PC-9 (cell line): Measurements from ENCODE around the gene PERP. TPM values are rescaled to one million over a fixed set of nuclear protein-coding genes. Genes with fewer than 3 reads are reported as not detected.

ENCODE experiments used
- Bru-seq: library from RNA; stranded (reverse); fragments of 400-500 nt; gene quantifications from one replicate; lab custom pipeline; 2021; lab: Mats Ljungman, UMichigan
- BruChase-seq, 2 experiments: library from RNA; stranded (reverse); fragments of 400-500 nt; gene quantifications; one replicate each; lab custom pipeline; 2021; lab: Mats Ljungman, UMichigan
- BruUV-seq: library from RNA; stranded (reverse); fragments of 400-500 nt; replicated peaks from 2 replicates; lab custom pipeline; 2021; lab: Mats Ljungman, UMichigan
- CTCF ChIA-PET: fragments of 300-600 bp; sonication (Branson Sonifier 250); formaldehyde crosslinking; loops from one replicate; lab custom pipeline; 2022; ENCODE audit warnings: antibody characterized with exemption; lab: Charles Lee
- POLR2A ChIA-PET: fragments of 300-600 bp; sonication (Branson Sonifier 250); formaldehyde crosslinking; loops from one replicate; lab custom pipeline; 2022; ENCODE audit warnings: antibody characterized with exemption; ENCODE audit not compliant: unreplicated experiment; lab: Charles Lee
- DNase-seq, 2 experiments: peaks; one replicate each; pipeline versions ENCODE4 v3.0.0 to v3.0.0-alpha.2; 2015 to 2022; ENCODE audit warnings: mixed read lengths in 1 of 2
- H2AFZ ChIP-seq: fragments of 200-600 bp; sonication (generic); 2 replicates; pipeline ENCODE4 v1.8.1; 2017; ENCODE audit warnings: antibody characterized with exemption
- H3F3A ChIP-seq: fragments of 200-600 bp; sonication (generic); 2 replicates; pipeline ENCODE4 v1.8.1; 2017; ENCODE audit warnings: antibody characterized with exemption, mild to moderate bottlenecking, low read depth; ENCODE audit not compliant: insufficient read depth
- H3K27ac ChIP-seq: fragments of 200-600 bp; sonication (generic); 2 replicates; pipeline ENCODE4 v1.6.1; 2016; ENCODE audit warnings: mixed run types
- H3K27me3 ChIP-seq: fragments of 200-600 bp; sonication (generic); 2 replicates; pipeline ENCODE4 v1.6.1; 2016; ENCODE audit warnings: low read depth, mixed run types; ENCODE audit not compliant: insufficient read depth
- H3K36me3 ChIP-seq: fragments of 200-600 bp; sonication (generic); 2 replicates; pipeline ENCODE4 v1.6.1; 2016; ENCODE audit warnings: low read depth, mixed run types
- H3K4me1 ChIP-seq: fragments of 200-600 bp; sonication (generic); replicated peaks from 2 replicates; pipeline ENCODE4 v1.6.1; 2016; ENCODE audit warnings: mixed run types; ENCODE audit not compliant: insufficient read depth
- H3K4me2 ChIP-seq: fragments of 200-600 bp; sonication (generic); 2 replicates; pipeline ENCODE4 v1.6.1; 2017; ENCODE audit warnings: mixed run types
- H3K4me3 ChIP-seq: fragments of 200-600 bp; sonication (generic); 2 replicates; pipeline ENCODE4 v1.6.1; 2016; ENCODE audit warnings: mixed run types
- H3K79me2 ChIP-seq: fragments of 200-600 bp; sonication (generic); 2 replicates; pipeline ENCODE4 v1.6.1; 2017; ENCODE audit warnings: low read depth, mixed run types
- H3K9me2 ChIP-seq: fragments of 200-600 bp; sonication (generic); 2 replicates; pipeline ENCODE4 v1.8.1; 2017; ENCODE audit warnings: mild to moderate bottlenecking; ENCODE audit not compliant: insufficient read depth
- H3K9me3 ChIP-seq: fragments of 200-600 bp; sonication (generic); 2 replicates; pipeline ENCODE4 v1.8.1; 2016; ENCODE audit warnings: low read depth; ENCODE audit not compliant: insufficient read depth
- H4K20me1 ChIP-seq: fragments of 200-600 bp; sonication (generic); 2 replicates; pipeline ENCODE4 v1.8.1; 2017; ENCODE audit not compliant: insufficient read depth
- CTCF ChIP-seq: fragments of 200-600 bp; sonication (generic); conservative IDR thresholded peaks from 2 replicates; pipeline ENCODE4 v1.6.1; 2017; ENCODE audit warnings: mixed run types, antibody characterized with exemption, mild to moderate bottlenecking, moderate library complexity
- EZH2 ChIP-seq: fragments of 200-600 bp; sonication (generic); IDR thresholded peaks from 2 replicates; pipeline ENCODE4 v1.8.0; 2017; ENCODE audit warnings: antibody characterized with exemption, low read depth
- intact Hi-C: fragments of 100-400 bp; cut with micrococcal nuclease; formaldehyde crosslinking; loops from one replicate; pipeline ENCODE4 v1.10.0; 2022; ENCODE audit not compliant: unreplicated experiment
- long read RNA-seq: library from polyadenylated mRNA; stranded (forward); transcript quantifications from one replicate; pipeline ENCODE4 v2.0.0, GENCODE V29; 2022
- total RNA-seq: library from RNA; stranded (reverse); gene quantifications from 2 replicates; pipeline ENCODE4 v1.2.3, GENCODE V29; 2021

PERP gene
- total RNA-seq (79.2 and 93.0 TPM in 2 replicates), Bru-seq, nascent RNA (percentile 86 among the genes with signal in this experiment), BruChase-seq, experiment 1, labeled RNA remaining after a 2-hour chase (percentile 87 among the genes with signal in this experiment), BruChase-seq, experiment 2, labeled RNA remaining after a 6-hour chase (percentile 96 among the genes with signal in this experiment)
- long read RNA-seq, full-length matches to known transcripts = 586 of 608 reads
- long read RNA-seq, partial matches to known transcripts = 0 of 608 reads
- long read RNA-seq, other reads (novel, unspliced or antisense) = 22 of 608 reads

DNA sequence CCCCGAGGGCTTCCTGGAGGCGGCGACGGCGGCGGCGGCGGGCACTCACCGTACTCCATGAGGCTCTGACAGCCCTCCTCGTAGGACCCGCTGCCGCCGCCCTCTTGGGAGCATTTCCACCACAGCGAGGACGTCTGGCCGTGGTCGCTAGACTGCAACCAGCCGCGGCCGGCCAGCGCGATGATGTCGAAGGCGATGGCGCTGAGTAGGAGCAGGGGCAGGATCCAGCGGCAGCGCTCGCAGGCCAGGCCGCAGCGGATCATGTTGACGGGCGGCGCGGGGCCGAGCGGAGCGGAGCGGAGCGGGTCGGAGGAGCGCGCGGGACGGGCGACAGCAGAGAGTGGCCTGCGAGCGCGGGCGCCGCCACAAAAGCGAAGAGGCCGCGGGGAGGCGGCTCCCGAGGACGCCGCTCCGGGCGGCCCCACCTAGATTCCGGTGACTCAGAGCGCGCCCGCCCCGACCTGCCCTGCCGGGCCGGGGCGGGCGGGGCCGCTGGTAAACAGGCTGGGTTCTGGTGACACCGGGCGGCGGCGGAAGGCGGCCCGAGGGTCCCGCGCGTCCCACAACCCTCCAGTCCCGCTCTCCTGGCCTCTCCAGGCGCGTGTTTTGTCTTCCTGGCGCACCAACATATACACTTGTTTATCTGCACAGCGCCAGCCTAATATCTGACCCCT, at the start of gene PERP:
Gene PERP, minus strand, starts transcription at position 342 of the 674 bp plus-strand sequence. Its CDS starts 79 bp downstream, at position 263.
- no peaks in the 10 kb centered on the region for H3K9me3 ChIP-seq
- peaks cover 14% of the 10 kb centered on the region for H3K36me3 ChIP-seq
- peaks cover 38% of the 10 kb centered on the region for H3K4me1 ChIP-seq
- no peaks in the 10 kb centered on the region for H3K27me3 ChIP-seq
- peak within 1 kb of the TSS; percentile 94 for H3K4me2 ChIP-seq
- no TSS peak for BruUV-seq
- ChIA-PET POLR2A (interaction anchor here (0.6 kb wide), 1 partner anchor 844 kb away, joined by 17 read pairs; no protein-coding TSS in a partner anchor), CTCF (interaction anchor here (1.0 to 2.4 kb wide), 4 partner anchors 100 to 106 kb away, joined by 3 to 9 read pairs (median 6); no protein-coding TSS in a partner anchor)
- H3K4me3 ChIP-seq = peak within 1 kb of the TSS; percentile 86
- no peak for TF ChIP-seq EZH2
- no peak; the same call in 1 of the 2 replicates for TF ChIP-seq CTCF
- intact Hi-C loops = loop anchor here (2.0 to 10.0 kb wide), 4 partner anchors 240 to 832 kb away; partner anchors contain the start of gene TNFAIP3
- H3K9me2 ChIP-seq = no peaks in the 10 kb centered on the region
- H3F3A ChIP-seq = peaks cover 24% of the 10 kb centered on the region
- DNase-seq = peak; percentile 78 to 82
- H3K27ac ChIP-seq = peak within 1 kb of the TSS; percentile 78
- H4K20me1 ChIP-seq = peaks cover 8% of the 10 kb centered on the region; the same call in 1 of the 2 replicates
- peaks cover 49% of the 10 kb centered on the region for H3K79me2 ChIP-seq
- H2AFZ ChIP-seq = peak within 1 kb of the TSS; percentile 86

GRCh38 chr6:138155443-138155842, 48.2 kb upstream of the PERP start:
- Histone ChIP-seq H3K9me3 (peaks cover 11% of the 10 kb centered on the region; the same call in 1 of the 2 replicates), H2AFZ (no peak overlapping the region), H3K27me3 (no peaks in the 10 kb centered on the region), H3K9me2 (no peaks in the 10 kb centered on the region), H3K4me2 (no peak overlapping the region), H3K36me3 (no peaks in the 10 kb centered on the region), H3K27ac (no peak overlapping the region), H3K79me2 (no peaks in the 10 kb centered on the region), H3F3A (0 out of 2 replicates have a peak, but pooled peaks cover 6% of the 10 kb centered on the region), H3K4me3 (no peak overlapping the region), H3K4me1 (peaks cover 3% of the 10 kb centered on the region), H4K20me1 (no peaks in the 10 kb centered on the region)
- intact Hi-C loops = no loop called here
- TF ChIP-seq EZH2 (no peak), CTCF (no peak)
- CTCF ChIA-PET = no interaction called here
- POLR2A ChIA-PET = no interaction called here
- no peak for DNase-seq
- no TSS peak for BruUV-seq

DNA sequence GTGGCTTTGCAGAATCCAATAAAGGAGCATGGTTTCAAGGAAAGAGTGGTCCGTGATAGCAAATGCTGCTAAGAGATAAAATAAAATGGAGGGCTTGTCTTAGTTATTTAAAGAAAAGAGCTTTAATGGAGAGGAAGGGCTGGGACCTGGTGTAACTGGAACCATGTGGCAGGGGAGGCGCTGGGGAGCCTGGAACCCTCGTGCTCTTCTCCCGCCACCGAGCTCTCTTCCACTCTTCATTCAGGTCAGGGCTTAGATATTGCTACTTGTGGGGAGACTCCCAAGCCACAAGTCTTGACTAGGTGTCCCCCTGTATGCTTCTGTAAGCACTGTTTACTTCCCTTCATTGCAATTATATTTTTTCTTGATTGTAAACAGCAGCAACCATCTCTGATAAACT, 39.3 kb upstream of the PERP start:
- H3K27ac ChIP-seq = no peak overlapping the region
- no peaks in the 10 kb centered on the region for H4K20me1 ChIP-seq
- POLR2A ChIA-PET = no interaction called here
- H3F3A ChIP-seq = no peaks in the 10 kb centered on the region
- CTCF ChIA-PET = no interaction called here
- no peak overlapping the region for H2AFZ ChIP-seq
- H3K9me2 ChIP-seq = no peaks in the 10 kb centered on the region
- H3K4me1 ChIP-seq = no peaks in the 10 kb centered on the region
- TF ChIP-seq EZH2 (no peak), CTCF (no peak)
- no peaks in the 10 kb centered on the region for H3K36me3 ChIP-seq
- H3K27me3 ChIP-seq = no peaks in the 10 kb centered on the region
- H3K4me3 ChIP-seq = no peak overlapping the region
- H3K9me3 ChIP-seq = no peaks in the 10 kb centered on the region
- H3K4me2 ChIP-seq = no peak overlapping the region
- BruUV-seq = no TSS peak
- DNase-seq = peak in 1 of 2 experiments; percentile 30
- no peaks in the 10 kb centered on the region for H3K79me2 ChIP-seq
- intact Hi-C loops = no loop called here
